Measurements from ENCODE around the gene DRD2. TPM values are rescaled to one million over a fixed set of nuclear protein-coding genes. Genes with fewer than 3 reads are reported as not detected.

The DRD2 gene
- total and polyA plus RNA-seq, 2 donors (not counting 3 experiments of a cell fraction or from before 2014, with no cell fraction given): not detected

DNA sequence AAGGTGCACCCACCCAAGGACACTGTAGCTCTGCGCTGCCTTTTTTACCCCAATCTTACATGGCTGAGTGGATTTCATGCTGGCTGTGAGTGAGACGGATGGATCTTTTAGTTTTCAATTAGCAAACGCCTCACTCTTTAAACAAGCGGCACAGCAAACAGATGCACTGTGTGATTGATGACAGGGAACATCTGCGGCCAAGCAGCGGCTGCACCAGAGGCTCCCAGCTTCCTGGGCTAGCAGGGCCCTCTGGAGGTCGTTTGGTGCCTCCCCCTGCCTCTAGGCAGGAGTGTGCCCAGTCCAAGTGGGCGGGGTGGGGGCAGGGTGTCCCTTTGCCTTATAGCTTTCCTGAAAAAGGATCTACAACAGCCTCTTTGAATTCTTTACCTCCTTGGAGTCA is 2.1 kb upstream of the DRD2 start:
- no peak for DNase-seq (ENCODE audit: low read depth, low spot score)
- Histone ChIP-seq H3K4me3 (replicated peaks in 1 of 3; ENCODE audit: insufficient read depth in 1 of 3, low read depth in 1 of 3, low read length in 3 of 3) (no peak overlapping the region), H3K36me3 (ENCODE audit: control insufficient read depth in 2 of 2, extremely low read depth in 1 of 2, insufficient read depth in 2 of 2, low read length in 2 of 2) (no peaks in the 10 kb centered on the region), H3K27me3 (ENCODE audit: control insufficient read depth in 2 of 2, insufficient read depth in 2 of 2, low read length in 2 of 2) (peaks cover 7 to 13% of the 10 kb centered on the region in 2 experiments), H3K9ac (replicated peaks; ENCODE audit: extremely low read depth, insufficient read depth, low read length) (no peak overlapping the region), H4K20me1 (replicated peaks; ENCODE audit: control insufficient read depth, extremely low read depth, insufficient read depth, low read length) (no peaks in the 10 kb centered on the region), H3K9me3 (replicated peaks; ENCODE audit: control insufficient read depth, insufficient read depth, low read length) (no peaks in the 10 kb centered on the region), H3K79me2 (ENCODE audit: control insufficient read depth, insufficient read depth, low read length) (no peaks in the 10 kb centered on the region), H2AFZ (ENCODE audit: low read depth, low read length) (no peak overlapping the region), H3K4me1 (ENCODE audit: control insufficient read depth, extremely low read depth, insufficient read depth, low read length) (no peaks in the 10 kb centered on the region), H3K27ac (ENCODE audit: insufficient read depth, low read depth, low read length) (no peak overlapping the region), H3K4me2 (ENCODE audit: insufficient read depth, low read length) (no peak overlapping the region), H3K9me1 (replicated peaks; ENCODE audit: control insufficient read depth, extremely low read depth, insufficient read depth, low read length) (no peaks in the 10 kb centered on the region)
- dilution Hi-C loops (cut with MboI; ENCODE audit: extremely low pct_ligation_motif_present, low sequenced_read_pairs): no loop called here
- BruUV-seq (replicated peaks): no TSS peak
- FAIRE-seq: no peak
- ChIA-PET CTCF (no interaction called here), POLR2A (no interaction called here)
- intact Hi-C loops (cut with micrococcal nuclease): no loop called here
- TF ChIP-seq, protein P1, sequence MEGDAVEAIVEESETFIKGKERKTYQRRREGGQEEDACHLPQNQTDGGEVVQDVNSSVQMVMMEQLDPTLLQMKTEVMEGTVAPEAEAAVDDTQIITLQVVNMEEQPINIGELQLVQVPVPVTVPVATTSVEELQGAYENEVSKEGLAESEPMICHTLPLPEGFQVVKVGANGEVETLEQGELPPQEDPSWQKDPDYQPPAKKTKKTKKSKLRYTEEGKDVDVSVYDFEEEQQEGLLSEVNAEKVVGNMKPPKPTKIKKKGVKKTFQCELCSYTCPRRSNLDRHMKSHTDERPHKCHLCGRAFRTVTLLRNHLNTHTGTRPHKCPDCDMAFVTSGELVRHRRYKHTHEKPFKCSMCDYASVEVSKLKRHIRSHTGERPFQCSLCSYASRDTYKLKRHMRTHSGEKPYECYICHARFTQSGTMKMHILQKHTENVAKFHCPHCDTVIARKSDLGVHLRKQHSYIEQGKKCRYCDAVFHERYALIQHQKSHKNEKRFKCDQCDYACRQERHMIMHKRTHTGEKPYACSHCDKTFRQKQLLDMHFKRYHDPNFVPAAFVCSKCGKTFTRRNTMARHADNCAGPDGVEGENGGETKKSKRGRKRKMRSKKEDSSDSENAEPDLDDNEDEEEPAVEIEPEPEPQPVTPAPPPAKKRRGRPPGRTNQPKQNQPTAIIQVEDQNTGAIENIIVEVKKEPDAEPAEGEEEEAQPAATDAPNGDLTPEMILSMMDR (IDR thresholded peaks at IDR 0.05; ENCODE audit: extremely low read depth in 1 of 2, insufficient read depth in 1 of 2, low read depth in 1 of 2, low read length in 2 of 2): no peak
- no peak for TF ChIP-seq GATA2 (IDR thresholded peaks at IDR 0.05; ENCODE audit: insufficient read depth, insufficient read length, low read depth, low read length)

GRCh38 chr11:113476553-113476952 is 1.4 kb upstream of the DRD2 start:
- H3K9ac ChIP-seq (replicated peaks; ENCODE audit: extremely low read depth, insufficient read depth, low read length): no peak overlapping the region
- POLR2A ChIA-PET: no interaction called here
- H2AFZ ChIP-seq (ENCODE audit: low read depth, low read length): no peak overlapping the region
- H3K9me3 ChIP-seq (replicated peaks; ENCODE audit: control insufficient read depth, insufficient read depth, low read length): no peaks in the 10 kb centered on the region
- H3K4me1 ChIP-seq (ENCODE audit: control insufficient read depth, extremely low read depth, insufficient read depth, low read length): no peaks in the 10 kb centered on the region
- TF ChIP-seq GATA2 (IDR thresholded peaks at IDR 0.05; ENCODE audit: insufficient read depth, insufficient read length, low read depth, low read length) (no peak), EZH2 (IDR thresholded peaks at IDR 0.05; ENCODE audit: borderline replicate concordance, low read depth, low read length, severe bottlenecking) (no peak), POLR2AphosphoS5 (IDR thresholded peaks at IDR 0.05; ENCODE audit: insufficient read depth, low read depth, low read length) (no peak), POLR2A (IDR thresholded peaks at IDR 0.05; ENCODE audit: low read depth, low read length) (no peak), MAX (IDR thresholded peaks at IDR 0.05; ENCODE audit: insufficient read depth, insufficient read length) (no peak), FOS (IDR thresholded peaks at IDR 0.05; ENCODE audit: borderline replicate concordance, insufficient read depth, low read length) (no peak), MYC (IDR thresholded peaks at IDR 0.05; ENCODE audit: low read depth, low read length) (no peak)
- TF ChIP-seq, protein P1 (IDR thresholded peaks at IDR 0.05; ENCODE audit: extremely low read depth in 1 of 2, insufficient read depth in 1 of 2, low read depth in 1 of 2, low read length in 2 of 2): no peak
- H3K36me3 ChIP-seq (ENCODE audit: control insufficient read depth in 2 of 2, extremely low read depth in 1 of 2, insufficient read depth in 2 of 2, low read length in 2 of 2): no peaks in the 10 kb centered on the region
- H3K27me3 ChIP-seq (ENCODE audit: control insufficient read depth in 2 of 2, insufficient read depth in 2 of 2, low read length in 2 of 2): peaks cover 7 to 13% of the 10 kb centered on the region in 2 experiments
- FAIRE-seq: no peak
- no peak for DNase-seq (ENCODE audit: low read depth, low spot score)
- H3K9me1 ChIP-seq (replicated peaks; ENCODE audit: control insufficient read depth, extremely low read depth, insufficient read depth, low read length): no peaks in the 10 kb centered on the region
- dilution Hi-C loops (cut with MboI; ENCODE audit: extremely low pct_ligation_motif_present, low sequenced_read_pairs): no loop called here
- H3K79me2 ChIP-seq (ENCODE audit: control insufficient read depth, insufficient read depth, low read length): no peaks in the 10 kb centered on the region
- intact Hi-C loops (cut with micrococcal nuclease): no loop called here
- CTCF ChIA-PET: no interaction called here
- no peak overlapping the region for H3K4me3 ChIP-seq (replicated peaks in 1 of 3; ENCODE audit: insufficient read depth in 1 of 3, low read depth in 1 of 3, low read length in 3 of 3)
- H3K27ac ChIP-seq (ENCODE audit: insufficient read depth, low read depth, low read length): no peak overlapping the region
- no peak overlapping the region for H3K4me2 ChIP-seq (ENCODE audit: insufficient read depth, low read length)
- no TSS peak for BruUV-seq (replicated peaks)
- H4K20me1 ChIP-seq (replicated peaks; ENCODE audit: control insufficient read depth, extremely low read depth, insufficient read depth, low read length): no peaks in the 10 kb centered on the region

Measured in endothelial cell of umbilical vein (primary cell).